ENCODE data around the gene DRC1. TPM values are rescaled to one million over a fixed set of nuclear protein-coding genes. Genes with fewer than 3 reads are reported as not detected.

DRC1 gene
- total RNA-seq, 1 donor from 2014 or later: not detected

GRCh38 chr2:26483027-26483326 lies 81.3 kb downstream of the DRC1 start:
- DNase-seq (ENCODE audit: extremely low spot score in 2 of 2): no peak
- Histone ChIP-seq H3K4me1 (peaks cover 5% of the 10 kb centered on the region), H3K4me3 (no peak overlapping the region), H3K36me3 (no peaks in the 10 kb centered on the region), H3K27me3 (no peaks in the 10 kb centered on the region), H3K27ac (no peak overlapping the region), H3K9me3 (no peaks in the 10 kb centered on the region)
- intact Hi-C loops (cut with DNase I): no loop called here
- TF ChIP-seq POLR2A (IDR thresholded peaks at IDR 0.05) (no peak), POLR2AphosphoS5 (IDR thresholded peaks at IDR 0.05; ENCODE audit: insufficient read depth in 1 of 2, low read depth in 1 of 2) (no peak), CTCF (IDR thresholded peaks at IDR 0.05) (no peak)

GRCh38 chr2:26483516-26483915 lies 81.8 kb downstream of the DRC1 start:
- DNase-seq (ENCODE audit: extremely low spot score in 2 of 2): no peak
- Histone ChIP-seq H3K9me3 (no peaks in the 10 kb centered on the region), H3K4me3 (no peak overlapping the region), H3K36me3 (no peaks in the 10 kb centered on the region), H3K27me3 (no peaks in the 10 kb centered on the region), H3K27ac (no peak overlapping the region), H3K4me1 (no peaks in the 10 kb centered on the region)
- TF ChIP-seq CTCF (IDR thresholded peaks at IDR 0.05): no peak
- TF ChIP-seq POLR2A (IDR thresholded peaks at IDR 0.05): no peak
- no peak for TF ChIP-seq POLR2AphosphoS5 (IDR thresholded peaks at IDR 0.05; ENCODE audit: insufficient read depth in 1 of 2, low read depth in 1 of 2)
- intact Hi-C loops (cut with DNase I): no loop called here

GRCh38 chr2:26483957-26484565 lies 82.3 kb downstream of the DRC1 start:
- no peak for DNase-seq (ENCODE audit: extremely low spot score in 2 of 2)
- Histone ChIP-seq H3K36me3 (no peaks in the 10 kb centered on the region), H3K4me3 (no peak overlapping the region), H3K27me3 (no peaks in the 10 kb centered on the region), H3K4me1 (no peaks in the 10 kb centered on the region), H3K27ac (no peak overlapping the region), H3K9me3 (no peaks in the 10 kb centered on the region)
- TF ChIP-seq POLR2A (IDR thresholded peaks at IDR 0.05) (no peak), CTCF (IDR thresholded peaks at IDR 0.05) (no peak), POLR2AphosphoS5 (IDR thresholded peaks at IDR 0.05; ENCODE audit: insufficient read depth in 1 of 2, low read depth in 1 of 2) (no peak)
- intact Hi-C loops (cut with DNase I): no loop called here

- Histone ChIP-seq H3K4me3 (no peak overlapping the region), H3K4me1 (no peaks in the 10 kb centered on the region), H3K36me3 (no peaks in the 10 kb centered on the region), H3K27ac (no peak overlapping the region), H3K9me3 (no peaks in the 10 kb centered on the region), H3K27me3 (no peaks in the 10 kb centered on the region)
- intact Hi-C loops (cut with DNase I): no loop called here
- DNase-seq (ENCODE audit: extremely low spot score in 2 of 2): no peak
- TF ChIP-seq POLR2AphosphoS5 (IDR thresholded peaks at IDR 0.05; ENCODE audit: insufficient read depth in 1 of 2, low read depth in 1 of 2) (no peak), CTCF (IDR thresholded peaks at IDR 0.05) (no peak)
Measured at GRCh38 chr2:26484579-26484978, 82.9 kb downstream of the DRC1 start.

- no peaks in the 10 kb centered on the region for H3K27me3 ChIP-seq
- intact Hi-C loops (cut with DNase I): no loop called here
- no peak overlapping the region for H3K27ac ChIP-seq
- no peaks in the 10 kb centered on the region for H3K4me1 ChIP-seq
- H3K36me3 ChIP-seq: no peaks in the 10 kb centered on the region
- TF ChIP-seq POLR2A (IDR thresholded peaks at IDR 0.05): no peak
- TF ChIP-seq POLR2AphosphoS5 (IDR thresholded peaks at IDR 0.05; ENCODE audit: insufficient read depth in 1 of 2, low read depth in 1 of 2): no peak
- no peak for TF ChIP-seq CTCF (IDR thresholded peaks at IDR 0.05)
- no peak overlapping the region for H3K4me3 ChIP-seq
- DNase-seq (ENCODE audit: extremely low spot score in 2 of 2): no peak
- no peaks in the 10 kb centered on the region for H3K9me3 ChIP-seq
Measured at GRCh38 chr2:26485099-26485498, 83.4 kb downstream of the DRC1 start.

Data from vagina (tissue), 2 donors.